HepG2 (cell line): Measurements from ENCODE around the gene DMTF1. TPM values are rescaled to one million over a fixed set of nuclear protein-coding genes. Genes with fewer than 3 reads are reported as not detected.

ENCODE experiments used
- ETV6 ChIP-seq: sonication (generic); formaldehyde crosslinking; conservative IDR thresholded peaks from 2 replicates; pipeline ENCODE4 v1.4.0; 2020; ENCODE audit warnings: missing genetic modification reagents
- GZF1 ChIP-seq: sonication (generic); formaldehyde crosslinking; IDR thresholded peaks from 2 replicates; pipeline ENCODE4 v1.5.1; 2020; ENCODE audit warnings: mild to moderate bottlenecking, missing genetic modification reagents
- HDAC2 ChIP-seq: sonication (generic); formaldehyde crosslinking; IDR thresholded peaks from 2 replicates; pipeline ENCODE4 v1.4.0; 2020; ENCODE audit warnings: missing genetic modification reagents
- ISX ChIP-seq: sonication (generic); formaldehyde crosslinking; conservative IDR thresholded peaks from 2 replicates; pipeline ENCODE4 v1.5.0; 2020; ENCODE audit warnings: missing genetic modification reagents
- NCOR1 ChIP-seq: fragments of 200-600 bp; sonication (generic); IDR thresholded peaks from 2 replicates; pipeline ENCODE4 v1.7.0; 2017; ENCODE audit warnings: antibody characterized with exemption, low read length, borderline replicate concordance
- NPAS2 ChIP-seq: sonication (generic); formaldehyde crosslinking; IDR thresholded peaks from 2 replicates; pipeline ENCODE4 v1.8.0; 2022; ENCODE audit warnings: mild to moderate bottlenecking, missing genetic modification reagents, borderline replicate concordance
- NR3C1 ChIP-seq: sonication (generic); formaldehyde crosslinking; IDR thresholded peaks from 2 replicates; pipeline ENCODE4 v1.4.0; 2020; ENCODE audit warnings: missing genetic modification reagents
- RBM22 ChIP-seq: fragments of 200-400 bp; formaldehyde crosslinking; optimal IDR thresholded peaks from 2 replicates; pipeline ENCODE3; 2017; ENCODE audit warnings: mild to moderate bottlenecking, low read length, moderate library complexity
- RBM39 ChIP-seq: fragments of 200-400 bp; formaldehyde crosslinking; IDR thresholded peaks from one replicate; pipeline ENCODE4 v1.6.1; 2018; ENCODE audit warnings: antibody characterized with exemption, mild to moderate bottlenecking, low read depth, low read length; ENCODE audit not compliant: poor library complexity, severe bottlenecking
- RFXANK ChIP-seq: IDR thresholded peaks from 2 replicates; pipeline ENCODE4 v1.6.1; 2016
- SOX5 ChIP-seq: IDR thresholded peaks from 2 replicates; pipeline ENCODE4 v1.6.1; 2016; ENCODE audit warnings: borderline replicate concordance
- SPEN ChIP-seq: sonication (generic); formaldehyde crosslinking; IDR thresholded peaks from 2 replicates; pipeline ENCODE4 v1.5.1; 2020; ENCODE audit warnings: low read depth, mild to moderate bottlenecking, missing genetic modification reagents
- ZBTB7B ChIP-seq: sonication (generic); formaldehyde crosslinking; IDR thresholded peaks from 2 replicates; pipeline ENCODE4 v1.4.0; 2020; ENCODE audit warnings: missing genetic modification reagents
- ZEB1 ChIP-seq: IDR thresholded peaks from 2 replicates; pipeline ENCODE4 v1.6.1; 2012; ENCODE audit warnings: mild to moderate bottlenecking, low read depth, inconsistent platforms; ENCODE audit not compliant: insufficient replicate concordance
- ZFP62 ChIP-seq: sonication (generic); formaldehyde crosslinking; IDR thresholded peaks from 2 replicates; pipeline ENCODE4 v1.4.0; 2020; ENCODE audit warnings: missing genetic modification reagents
- ZFP82 ChIP-seq: sonication (generic); formaldehyde crosslinking; IDR thresholded peaks from 2 replicates; pipeline ENCODE4 v1.5.1; 2020; ENCODE audit warnings: mild to moderate bottlenecking, missing genetic modification reagents, borderline replicate concordance
- ZNF143 ChIP-seq: sonication (generic); formaldehyde crosslinking; IDR thresholded peaks from 2 replicates; pipeline ENCODE4 v1.4.0; 2020; ENCODE audit warnings: missing genetic modification reagents
- ZNF350 ChIP-seq: sonication (generic); formaldehyde crosslinking; IDR thresholded peaks from 2 replicates; pipeline ENCODE4 v1.4.0; 2020; ENCODE audit warnings: mild to moderate bottlenecking, low read depth, missing genetic modification reagents, borderline replicate concordance
- ZNF644 ChIP-seq: IDR thresholded peaks from 2 replicates; pipeline ENCODE4 v1.6.1; 2016; ENCODE audit warnings: low read depth
- ZNF747 ChIP-seq: sonication (generic); formaldehyde crosslinking; IDR thresholded peaks from 2 replicates; pipeline ENCODE4 v1.8.1; 2023; ENCODE audit warnings: missing genetic modification reagents, mild to moderate bottlenecking, borderline replicate concordance
- polyA plus RNA-seq, 8 experiments: library from polyadenylated mRNA; depleted of rRNA in 3 of 8; stranded (reverse) in 7 of 8; unstranded in 1 of 8; fragments of >200 nt; fragmentation: Illumina TruSeq in 4 of 8; extraction: Trizol in 4 of 8; gene quantifications; 2 replicates each; pipeline versions ENCODE4 v1.2.1 to v1.2.3, GENCODE V29; 2011 to 2016; ENCODE audit warnings: low read depth in 4 of 8, missing spikeins in 1 of 8, mixed read lengths in 1 of 8; ENCODE audit not compliant: insufficient read depth in 1 of 8
- total RNA-seq, 5 experiments: library from RNA; depleted of rRNA; stranded (reverse); fragments of >200 nt; fragmentation: Illumina TruSeq; extraction: Trizol; gene quantifications; 2 replicates each; pipeline ENCODE4 v1.2.3, GENCODE V29; 2016; ENCODE audit warnings: low read depth in 1 of 5
- TF ChIP-seq, protein P1 (sequence below): sonication (generic); formaldehyde crosslinking; IDR thresholded peaks from 2 replicates; pipeline ENCODE4 v1.5.0; 2020; ENCODE audit warnings: missing genetic modification reagents
- TF ChIP-seq, protein P2 (sequence below): sonication (generic); formaldehyde crosslinking; IDR thresholded peaks from 2 replicates; pipeline ENCODE4; 2020; ENCODE audit warnings: missing genetic modification reagents, mild to moderate bottlenecking, borderline replicate concordance
- TF ChIP-seq, protein P3 (sequence below): IDR thresholded peaks from 2 replicates; pipeline ENCODE4 v1.6.1; 2016; ENCODE audit warnings: missing compliant biosample characterization, missing genetic modification reagents, borderline replicate concordance
- TF ChIP-seq, protein P4 (sequence below): sonication (generic); formaldehyde crosslinking; IDR thresholded peaks from 2 replicates; pipeline ENCODE4 v1.8.1; 2023; ENCODE audit warnings: missing genetic modification reagents, mild to moderate bottlenecking, borderline replicate concordance
- TF ChIP-seq, protein P5 (sequence below): sonication (generic); formaldehyde crosslinking; IDR thresholded peaks from 2 replicates; pipeline ENCODE4 v1.4.0; 2020; ENCODE audit warnings: mild to moderate bottlenecking, low read depth, missing genetic modification reagents

DMTF1 gene
- total and polyA plus RNA-seq, 2 of the 13 experiments (the other 11 are each of a cell fraction or from before 2014, with no cell fraction given), result 45.8 to 132 TPM

DNA sequence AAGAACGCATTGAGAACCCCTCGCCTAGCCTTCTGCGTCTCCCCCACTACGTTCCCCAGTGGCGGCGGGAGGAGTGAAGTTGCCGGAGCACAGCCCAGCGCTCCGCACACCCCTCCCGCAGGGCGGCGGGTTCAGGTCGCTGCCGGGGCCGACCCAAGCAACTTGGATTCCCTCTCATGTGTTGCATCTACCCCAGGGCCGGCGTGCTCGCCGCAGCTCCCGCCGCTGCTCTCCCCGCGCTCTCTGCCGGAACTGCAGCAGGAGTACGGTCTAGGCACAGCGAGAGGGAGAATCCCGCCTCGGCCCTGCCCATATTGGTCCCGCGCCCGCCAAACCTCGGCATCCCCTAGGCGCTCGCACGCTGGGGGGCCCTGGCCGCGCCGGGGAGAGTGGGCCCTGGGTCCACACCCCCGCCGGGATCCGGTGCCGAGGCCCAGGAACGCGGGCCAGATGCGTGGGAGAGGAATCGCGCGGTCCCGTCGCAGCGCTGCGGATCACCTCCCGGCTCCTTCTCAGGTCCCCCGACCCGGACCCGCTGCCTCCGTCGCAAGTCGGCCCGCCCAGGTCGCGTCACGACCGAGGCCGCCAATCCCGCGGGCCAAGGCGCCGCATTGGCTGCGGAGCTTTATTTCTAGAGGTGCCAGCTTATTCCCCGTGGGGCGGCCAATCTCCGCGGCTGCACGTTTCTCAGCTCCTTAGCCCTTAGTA is 67.9 kb downstream of the DMTF1 start (continued):
- TF ChIP-seq NPAS2, result no peak
- no peak for TF ChIP-seq SPEN (CRISPR knock-in tag)
- TF ChIP-seq, protein P1, sequence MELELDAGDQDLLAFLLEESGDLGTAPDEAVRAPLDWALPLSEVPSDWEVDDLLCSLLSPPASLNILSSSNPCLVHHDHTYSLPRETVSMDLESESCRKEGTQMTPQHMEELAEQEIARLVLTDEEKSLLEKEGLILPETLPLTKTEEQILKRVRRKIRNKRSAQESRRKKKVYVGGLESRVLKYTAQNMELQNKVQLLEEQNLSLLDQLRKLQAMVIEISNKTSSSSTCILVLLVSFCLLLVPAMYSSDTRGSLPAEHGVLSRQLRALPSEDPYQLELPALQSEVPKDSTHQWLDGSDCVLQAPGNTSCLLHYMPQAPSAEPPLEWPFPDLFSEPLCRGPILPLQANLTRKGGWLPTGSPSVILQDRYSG (CRISPR knock-in tag), result no peak
- TF ChIP-seq ZNF350 (CRISPR knock-in tag), result no peak
- TF ChIP-seq HDAC2 (CRISPR knock-in tag), result peak; percentile 29
- TF ChIP-seq RFXANK (CRISPR knock-in tag), result no peak
- TF ChIP-seq, protein P2, sequence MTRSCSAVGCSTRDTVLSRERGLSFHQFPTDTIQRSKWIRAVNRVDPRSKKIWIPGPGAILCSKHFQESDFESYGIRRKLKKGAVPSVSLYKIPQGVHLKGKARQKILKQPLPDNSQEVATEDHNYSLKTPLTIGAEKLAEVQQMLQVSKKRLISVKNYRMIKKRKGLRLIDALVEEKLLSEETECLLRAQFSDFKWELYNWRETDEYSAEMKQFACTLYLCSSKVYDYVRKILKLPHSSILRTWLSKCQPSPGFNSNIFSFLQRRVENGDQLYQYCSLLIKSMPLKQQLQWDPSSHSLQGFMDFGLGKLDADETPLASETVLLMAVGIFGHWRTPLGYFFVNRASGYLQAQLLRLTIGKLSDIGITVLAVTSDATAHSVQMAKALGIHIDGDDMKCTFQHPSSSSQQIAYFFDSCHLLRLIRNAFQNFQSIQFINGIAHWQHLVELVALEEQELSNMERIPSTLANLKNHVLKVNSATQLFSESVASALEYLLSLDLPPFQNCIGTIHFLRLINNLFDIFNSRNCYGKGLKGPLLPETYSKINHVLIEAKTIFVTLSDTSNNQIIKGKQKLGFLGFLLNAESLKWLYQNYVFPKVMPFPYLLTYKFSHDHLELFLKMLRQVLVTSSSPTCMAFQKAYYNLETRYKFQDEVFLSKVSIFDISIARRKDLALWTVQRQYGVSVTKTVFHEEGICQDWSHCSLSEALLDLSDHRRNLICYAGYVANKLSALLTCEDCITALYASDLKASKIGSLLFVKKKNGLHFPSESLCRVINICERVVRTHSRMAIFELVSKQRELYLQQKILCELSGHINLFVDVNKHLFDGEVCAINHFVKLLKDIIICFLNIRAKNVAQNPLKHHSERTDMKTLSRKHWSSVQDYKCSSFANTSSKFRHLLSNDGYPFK, result no peak
- no peak for TF ChIP-seq NR3C1 (CRISPR knock-in tag)
- TF ChIP-seq ZNF747 (CRISPR knock-in tag), result no peak; the same call in 1 of the 2 replicates
- TF ChIP-seq ZBTB7B, result 0 out of 2 replicates have a peak, but pooled peaks have one; percentile 25
- no peak for TF ChIP-seq ZEB1
- TF ChIP-seq, protein P3, sequence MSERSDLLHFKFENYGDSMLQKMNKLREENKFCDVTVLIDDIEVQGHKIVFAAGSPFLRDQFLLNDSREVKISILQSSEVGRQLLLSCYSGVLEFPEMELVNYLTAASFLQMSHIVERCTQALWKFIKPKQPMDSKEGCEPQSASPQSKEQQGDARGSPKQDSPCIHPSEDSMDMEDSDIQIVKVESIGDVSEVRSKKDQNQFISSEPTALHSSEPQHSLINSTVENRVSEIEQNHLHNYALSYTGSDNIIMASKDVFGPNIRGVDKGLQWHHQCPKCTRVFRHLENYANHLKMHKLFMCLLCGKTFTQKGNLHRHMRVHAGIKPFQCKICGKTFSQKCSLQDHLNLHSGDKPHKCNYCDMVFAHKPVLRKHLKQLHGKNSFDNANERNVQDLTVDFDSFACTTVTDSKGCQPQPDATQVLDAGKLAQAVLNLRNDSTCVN (CRISPR knock-in tag), result no peak
- TF ChIP-seq, protein P4, sequence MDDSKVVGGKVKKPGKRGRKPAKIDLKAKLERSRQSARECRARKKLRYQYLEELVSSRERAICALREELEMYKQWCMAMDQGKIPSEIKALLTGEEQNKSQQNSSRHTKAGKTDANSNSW, result no peak
- TF ChIP-seq RBM39, result peak; percentile 80
- TF ChIP-seq ZNF644, result no peak
- TF ChIP-seq ISX (CRISPR knock-in tag), result no peak
- no peak for TF ChIP-seq ZNF143 (CRISPR knock-in tag)
- TF ChIP-seq NCOR1, result no peak
- no peak for TF ChIP-seq GZF1
- TF ChIP-seq, protein P5, sequence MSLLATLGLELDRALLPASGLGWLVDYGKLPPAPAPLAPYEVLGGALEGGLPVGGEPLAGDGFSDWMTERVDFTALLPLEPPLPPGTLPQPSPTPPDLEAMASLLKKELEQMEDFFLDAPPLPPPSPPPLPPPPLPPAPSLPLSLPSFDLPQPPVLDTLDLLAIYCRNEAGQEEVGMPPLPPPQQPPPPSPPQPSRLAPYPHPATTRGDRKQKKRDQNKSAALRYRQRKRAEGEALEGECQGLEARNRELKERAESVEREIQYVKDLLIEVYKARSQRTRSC (CRISPR knock-in tag), result no peak
- TF ChIP-seq RBM22, result no peak
- TF ChIP-seq SOX5, result no peak
- TF ChIP-seq ETV6 (CRISPR knock-in tag), result no peak
- no peak for TF ChIP-seq ZFP62 (CRISPR knock-in tag)
- no peak for TF ChIP-seq ZFP82 (CRISPR knock-in tag)
